Adipose tissue (tissue), 3 donors: ENCODE results near the gene CD6. TPM values are rescaled to one million over a fixed set of nuclear protein-coding genes. Genes with fewer than 3 reads are reported as not detected.

Experiments used
- H3K27ac ChIP-seq: one replicate; pipeline ENCODE4 v1.5.1; 2013; ENCODE audit warnings: low read depth, low read length
- WGBS, 3 donors: extraction: QIAGEN DNeasy Blood & Tissue Kit; methylation state at CpG; one replicate each; pipeline ENCODE4 v1.1.7; 2013; 5-methylcytosine and 5-hydroxymethylcytosine counted together
- polyA plus RNA-seq, 3 donors: library from polyadenylated mRNA; stranded (reverse); fragments of 200-250 nt; gene quantifications; one replicate each; pipeline ENCODE4 v1.2.3, GENCODE V29; 2013
- donor health status: healthy with polysubstance abuse.
- donor health status: Bipolar disorder and iron deficiency.
- donor health status: healthy.

CD6 gene
- polyA plus RNA-seq, 3 donors = 0.45 to 1.7 (median 0.82) TPM

DNA sequence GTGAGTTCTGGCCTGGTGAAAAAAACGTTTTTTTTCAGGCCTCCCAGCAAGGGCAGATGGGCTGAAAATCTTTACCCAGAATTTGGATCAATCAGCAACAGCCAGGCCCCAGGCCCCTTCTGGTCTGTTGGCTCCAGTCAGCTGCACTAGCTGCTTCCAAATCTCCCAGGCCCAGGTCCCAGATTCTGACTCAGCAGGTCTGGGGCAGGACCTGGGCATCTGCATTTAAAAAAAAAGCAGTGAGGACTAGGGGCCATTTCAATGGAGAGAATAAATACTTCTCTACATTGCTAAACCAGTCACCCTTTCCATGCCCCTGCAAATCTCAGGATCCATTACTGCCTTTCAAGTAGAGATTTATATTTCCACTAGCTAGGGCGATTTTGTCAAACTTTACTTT is 23.8 kb upstream of the CD6 start:
- no peak overlapping the region for H3K27ac ChIP-seq
- WGBS, 3 donors = 40 to 57% (median 51%) methylated on average over 2 of the region's 2 CpGs

DNA sequence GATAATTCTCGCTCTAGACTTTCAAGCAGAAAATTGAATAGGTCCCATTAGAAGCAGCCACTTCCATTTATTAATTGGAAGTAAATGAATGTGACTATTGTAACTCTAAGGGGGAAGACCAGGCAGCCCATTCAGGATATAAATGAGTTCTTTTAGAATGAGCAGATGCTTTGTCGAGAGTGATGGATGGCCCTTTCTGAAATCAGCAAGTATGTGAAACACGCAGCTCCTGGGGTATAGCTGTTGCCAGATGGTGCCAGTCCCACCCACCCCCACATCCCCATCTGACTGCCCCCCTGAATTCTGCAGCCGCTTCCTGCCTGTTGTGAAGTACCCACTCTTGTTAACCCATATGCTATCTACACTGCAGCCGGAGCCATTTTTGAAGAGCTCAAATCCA is 23.2 kb upstream of the CD6 start:
- 66 to 83% (median 82%) methylated on average over 5 of the region's 5 CpGs for WGBS, 3 donors
- no peak overlapping the region for H3K27ac ChIP-seq

- no peak overlapping the region for H3K27ac ChIP-seq
- WGBS, 3 donors = 77 to 82% (median 78%) methylated on average over 6 of the region's 6 CpGs
These were observed 21.5 kb upstream of the CD6 start for GRCh38 chr11:60950024-60950423.

- no peak overlapping the region for H3K27ac ChIP-seq
- WGBS, 3 donors = 10 to 23% (median 22%) methylated on average over 53 to 86 of the region's 86 CpGs
These were observed 20.4 kb upstream of the CD6 start for GRCh38 chr11:60950933-60951605.

DNA sequence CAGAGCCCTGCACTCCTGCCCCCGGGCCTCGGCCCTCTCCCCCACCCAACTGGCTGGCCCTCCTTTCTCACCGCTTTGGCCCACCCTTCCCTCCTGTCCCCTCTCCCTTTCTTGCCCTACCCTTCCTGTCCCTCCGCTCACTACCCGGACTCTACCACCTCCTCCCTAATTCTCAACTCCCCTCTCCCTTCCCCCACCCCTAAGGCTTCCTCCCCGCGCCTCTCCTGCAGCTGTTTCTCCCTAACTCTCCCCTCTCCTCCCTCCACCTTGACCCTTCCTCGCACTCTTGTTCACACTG is 19.9 kb upstream of the CD6 start:
- 2 to 17% (median 4%) methylated on average over 5 to 8 of the region's 8 CpGs for WGBS, 3 donors
- H3K27ac ChIP-seq = no peak overlapping the region

- H3K27ac ChIP-seq = peak within 1 kb of the TSS; percentile 91
- 4 to 48% (median 5%) methylated on average over 23 of the region's 23 CpGs for WGBS, 3 donors
These were observed 19.4 kb upstream of the CD6 start, which contains the start of gene SLC15A3 for GRCh38 chr11:60951904-60952741. Gene SLC15A3 (minus strand): TSS chr11:60952176. CDS start chr11:60951551, 625 bp downstream.

DNA sequence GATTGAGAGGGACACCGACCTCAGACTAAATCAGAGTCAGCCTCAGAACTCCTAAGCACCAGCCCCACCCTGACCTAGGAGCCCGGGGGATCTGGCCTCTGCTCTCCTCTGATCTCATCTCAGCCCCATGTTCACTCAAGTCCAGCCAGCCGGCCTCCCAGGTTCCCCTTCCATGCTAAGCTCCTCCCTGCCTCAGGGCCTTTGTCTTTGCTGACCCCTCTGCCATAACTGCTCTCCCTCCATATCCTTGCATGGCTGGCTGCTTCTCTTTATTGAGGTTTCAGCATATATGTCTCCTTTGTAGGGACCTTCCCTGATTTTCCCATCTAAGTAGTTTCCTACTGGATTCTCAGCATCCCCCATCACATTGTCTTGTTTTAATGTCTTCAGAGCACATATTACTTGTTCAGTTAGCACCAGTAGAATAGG is 18.7 kb upstream of the CD6 start:
- peak overlapping the region; percentile 91 for H3K27ac ChIP-seq
- WGBS, 3 donors = 9 to 71% (median 13%) methylated on average over 3 of the region's 3 CpGs

- WGBS, 3 donors = 61 to 85% (median 70%) methylated on average over 6 of the region's 6 CpGs
- no peak overlapping the region for H3K27ac ChIP-seq
These were observed 17.7 kb upstream of the CD6 start for GRCh38 chr11:60953781-60954180.

DNA sequence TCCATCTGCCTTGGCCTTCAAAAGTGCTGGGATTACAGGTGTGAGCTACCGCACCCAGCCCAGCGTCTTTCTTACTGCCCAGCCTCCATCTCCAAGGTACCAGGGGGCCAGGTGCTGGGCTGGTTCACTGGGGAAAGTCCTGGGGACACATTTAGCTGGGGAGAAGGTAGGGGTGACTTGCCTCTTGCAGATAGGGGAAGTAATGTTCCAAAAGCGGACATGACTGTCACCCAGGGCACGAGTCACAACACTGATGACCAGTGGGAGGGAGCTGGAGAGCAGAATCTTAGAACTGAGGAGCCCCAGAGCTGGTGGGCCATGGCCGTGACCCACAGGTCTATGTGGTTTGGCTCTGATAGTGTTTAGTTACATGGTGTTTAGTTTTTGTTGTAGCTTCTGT is 17.1 kb upstream of the CD6 start:
- 74 to 85% (median 75%) methylated on average over 5 of the region's 5 CpGs for WGBS, 3 donors
- H3K27ac ChIP-seq = no peak overlapping the region

GRCh38 chr11:60955571-60955970 is 15.9 kb upstream of the CD6 start:
- H3K27ac ChIP-seq = no peak overlapping the region
- 44 to 56% (median 45%) methylated on average over 5 of the region's 5 CpGs for WGBS, 3 donors

DNA sequence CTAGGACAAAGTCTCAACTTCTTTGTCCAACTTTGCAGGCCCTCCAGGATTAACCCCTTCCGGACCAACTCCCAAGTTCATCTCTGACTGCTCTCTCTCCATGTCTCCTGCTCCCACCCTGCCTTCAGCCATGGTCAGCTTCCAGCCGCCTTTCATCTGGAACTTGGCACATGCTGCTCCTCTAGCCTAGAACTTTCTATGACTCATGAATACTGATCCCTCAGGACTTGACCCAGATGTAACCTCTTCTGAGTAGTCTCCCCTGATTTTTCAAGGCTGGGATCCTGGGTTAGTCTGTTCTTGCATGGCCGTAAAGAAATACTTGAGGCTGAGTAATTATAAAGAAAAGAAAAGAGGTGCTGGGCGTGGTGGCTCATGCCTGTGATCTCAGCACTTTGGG is 14.3 kb upstream of the CD6 start:
- 69 to 80% (median 74%) methylated on average over 4 of the region's 4 CpGs for WGBS, 3 donors
- no peak overlapping the region for H3K27ac ChIP-seq

- no peak overlapping the region for H3K27ac ChIP-seq
- 62 to 70% (median 69%) methylated on average over 6 of the region's 6 CpGs for WGBS, 3 donors
These were observed 12.0 kb upstream of the CD6 start for GRCh38 chr11:60959431-60959830.

- H3K27ac ChIP-seq = no peak overlapping the region
- WGBS, 3 donors = 81 to 90% (median 82%) methylated on average over 7 of the region's 7 CpGs
These were observed 11.1 kb upstream of the CD6 start for GRCh38 chr11:60960405-60960804.

GRCh38 chr11:60964801-60965200 is 6.7 kb upstream of the CD6 start:
- H3K27ac ChIP-seq = no peak overlapping the region
- 77 to 90% (median 88%) methylated on average over 6 of the region's 6 CpGs for WGBS, 3 donors

GRCh38 chr11:60966890-60967289 is 4.6 kb upstream of the CD6 start:
- WGBS, 3 donors = 73 to 85% (median 83%) methylated on average over 4 of the region's 4 CpGs
- no peak overlapping the region for H3K27ac ChIP-seq

DNA sequence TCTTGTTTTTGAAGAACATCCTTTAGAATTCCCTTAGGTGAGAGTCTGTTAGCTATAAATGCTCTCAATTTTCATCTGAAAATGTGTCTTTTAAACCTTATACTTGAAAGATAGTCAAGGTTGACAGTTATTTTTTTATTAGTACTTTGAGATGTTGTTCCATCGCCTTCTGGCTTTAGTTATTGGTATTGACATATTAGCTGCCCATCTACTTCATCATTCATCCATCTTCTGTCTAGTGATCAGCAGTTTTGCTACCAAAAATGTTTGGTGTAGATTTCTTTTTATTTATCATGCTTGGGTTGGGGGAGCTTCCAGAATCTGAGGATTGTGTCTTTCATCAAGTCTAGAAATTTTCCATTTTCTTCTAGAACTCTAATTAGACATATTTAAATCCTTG is 3.3 kb upstream of the CD6 start:
- WGBS, 3 donors = 52 to 97% (median 95%) methylated on average over 1 of the region's 1 CpG
- H3K27ac ChIP-seq = no peak overlapping the region

DNA sequence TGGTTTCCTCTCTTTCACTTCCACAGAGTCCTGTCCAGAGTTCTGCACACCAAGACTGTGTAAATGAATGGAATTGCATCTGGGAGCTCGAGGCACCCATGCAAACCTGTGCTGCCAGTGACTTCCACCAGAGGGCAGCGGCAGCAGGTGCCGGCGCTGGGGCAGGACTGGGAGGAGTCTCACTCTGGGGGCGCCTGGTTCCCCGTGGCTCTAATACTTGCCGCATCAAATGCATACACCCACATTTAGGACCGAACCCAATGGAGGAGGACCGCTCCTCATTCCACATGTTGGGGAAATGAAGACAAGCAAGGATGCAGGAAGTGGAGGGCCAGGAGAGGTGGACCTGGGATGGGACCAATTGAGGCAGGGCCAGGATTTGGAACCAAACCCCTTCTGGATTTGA is 1.1 kb upstream of the CD6 start:
- no peak overlapping the region for H3K27ac ChIP-seq
- WGBS, 3 donors = 18 to 21% (median 18%) methylated on average over 9 of the region's 9 CpGs

- no peak overlapping the region for H3K27ac ChIP-seq
- 75 to 82% (median 79%) methylated on average over 5 of the region's 5 CpGs for WGBS, 3 donors
These were observed 590 bp upstream of the CD6 start for GRCh38 chr11:60970890-60971289.

DNA sequence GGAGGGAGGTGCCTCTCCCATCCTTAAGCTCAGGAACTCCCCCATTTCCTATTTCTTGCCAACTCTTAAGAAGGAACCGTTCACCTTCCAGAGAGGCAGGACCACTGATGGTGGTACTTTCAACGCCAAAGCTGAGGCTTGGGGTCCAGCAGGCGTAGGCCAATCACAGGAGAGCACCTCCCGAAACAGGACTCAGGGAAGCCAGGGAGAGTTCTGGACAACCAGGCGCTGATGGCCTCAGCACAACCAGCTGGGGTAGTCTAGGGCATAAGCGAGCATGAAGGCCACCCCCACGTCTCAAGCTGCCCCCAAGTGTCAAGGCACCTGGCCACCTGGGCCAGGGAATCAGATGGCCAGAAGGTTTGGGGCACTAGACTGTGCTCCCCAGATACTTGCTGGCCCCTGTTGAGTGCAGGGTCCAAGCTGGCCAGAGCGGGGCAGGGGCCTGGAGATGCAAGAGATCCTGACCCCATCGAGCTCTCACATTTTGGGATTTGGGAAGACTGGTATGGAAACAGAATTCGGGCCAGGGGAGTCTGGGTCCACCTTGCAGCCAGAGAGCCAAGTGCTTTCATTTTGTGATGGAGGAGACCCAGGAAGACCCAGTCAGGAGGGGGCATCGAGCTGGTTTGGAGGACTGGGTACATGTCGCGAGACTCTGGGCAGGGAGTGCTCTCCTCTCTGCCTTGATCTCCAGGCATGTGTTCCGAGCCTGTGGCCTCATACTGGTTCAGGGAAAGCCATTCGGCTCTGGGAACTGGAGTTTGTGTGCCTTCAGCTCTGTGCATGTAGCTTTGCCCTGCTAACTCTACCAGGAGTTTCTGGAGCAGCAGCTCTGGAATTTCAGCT is 926 bp downstream of the CD6 start:
- 84 to 85% (median 85%) methylated on average over 15 of the region's 15 CpGs for WGBS, 3 donors
- no peak overlapping the region for H3K27ac ChIP-seq
